Left renal cortex interstitium (tissue), 4 donors: Measurements from ENCODE around the gene MYEOV. TPM values are rescaled to one million over a fixed set of nuclear protein-coding genes. Genes with fewer than 3 reads are reported as not detected.

Experiments used
- DNase-seq, 4 donors: peaks; one replicate each; pipeline ENCODE4 v3.0.0-alpha.2; 2013; ENCODE audit warnings: low read depth in 4 of 4, low spot score in 2 of 4, missing footprints in 1 of 4
- polyA plus RNA-seq, 4 donors: library from polyadenylated mRNA; unstranded; fragments of 120-200 nt; gene quantifications; one replicate each; pipeline ENCODE4 v1.2.1, GENCODE V29; 2013; ENCODE audit not compliant: insufficient read length in 4 of 4

The MYEOV gene
- polyA plus RNA-seq, 4 donors = 3.5 to 7.0 (median 5.4) TPM

GRCh38 chr11:69335007-69335780 lies 41.2 kb downstream of the MYEOV start:
- DNase-seq = no peak

- no peak for DNase-seq
These were observed 41.9 kb downstream of the MYEOV start for GRCh38 chr11:69335781-69336405.

GRCh38 chr11:69337211-69337721 lies 43.3 kb downstream of the MYEOV start:
- no peak for DNase-seq

DNA sequence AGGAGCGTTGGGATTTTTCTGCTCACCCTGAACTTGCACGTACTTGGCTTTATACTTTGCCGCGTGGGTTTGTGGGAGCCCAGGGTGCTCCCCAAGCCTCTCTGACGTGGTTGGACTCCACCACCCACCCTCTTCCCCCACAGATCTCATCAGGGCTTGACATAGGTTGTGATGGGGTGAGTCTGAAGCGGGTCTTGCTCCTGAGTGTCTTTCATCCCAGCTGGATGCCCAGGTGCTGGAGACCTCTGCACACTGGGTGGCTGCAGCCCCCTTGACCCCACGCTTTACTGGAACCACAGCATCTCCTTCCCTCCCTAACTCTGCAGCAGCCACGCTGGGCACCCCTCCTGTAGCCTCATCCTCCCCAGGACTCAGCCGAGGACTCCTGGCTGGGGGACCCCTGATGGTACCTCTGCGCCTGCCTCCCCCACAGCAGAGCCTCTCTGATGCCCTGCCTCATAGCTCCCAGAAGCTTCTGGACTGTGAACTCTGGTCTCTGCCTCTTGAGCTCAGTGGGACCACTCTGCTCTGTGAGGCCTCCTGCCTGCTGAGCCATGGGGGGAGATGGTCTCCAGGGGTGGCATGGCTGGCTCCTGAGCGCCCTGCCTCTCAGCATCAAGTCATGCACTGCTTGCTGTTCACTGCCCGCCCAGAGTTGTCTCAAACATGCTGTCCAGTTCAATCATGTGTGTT lies 45.2 kb downstream of the MYEOV start:
- DNase-seq = no peak

- DNase-seq = no peak
These were observed 46.1 kb downstream of the MYEOV start for GRCh38 chr11:69339983-69340565.

DNA sequence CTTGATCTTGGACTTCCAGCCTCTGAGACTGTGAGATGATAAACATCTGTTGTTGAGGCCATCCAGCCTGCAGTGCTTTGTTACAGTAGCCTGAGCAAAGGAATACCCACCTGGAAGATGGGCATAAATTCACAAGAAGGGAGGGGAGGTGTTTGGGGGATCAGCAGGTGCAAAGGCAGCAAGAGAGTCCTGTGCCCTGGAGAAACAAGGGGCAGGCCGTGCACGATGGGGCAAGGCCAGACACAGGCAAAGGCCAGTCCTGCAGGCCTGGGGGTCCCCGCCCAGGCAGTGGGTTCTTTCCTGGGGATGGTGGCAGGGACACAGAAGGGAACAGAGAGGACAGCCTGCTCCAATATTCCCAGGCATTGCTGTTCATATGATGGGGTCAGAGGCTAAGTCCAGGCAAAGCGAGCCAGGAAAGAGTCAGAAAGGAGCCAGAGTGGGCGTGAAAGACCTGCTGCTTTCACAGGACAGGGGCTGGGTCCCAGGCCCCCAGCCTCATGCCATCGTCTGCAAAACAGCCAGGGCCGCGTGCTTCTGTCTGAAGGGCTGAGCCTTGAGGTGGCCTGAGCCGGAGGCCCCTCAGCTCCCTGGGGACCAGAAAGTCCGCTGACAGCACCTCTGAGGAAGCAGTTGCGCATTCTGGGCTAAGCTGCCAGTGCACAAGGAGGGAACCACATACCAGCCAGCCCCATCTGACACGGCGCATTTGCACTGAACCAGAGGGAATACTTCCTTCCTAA lies 48.8 kb downstream of the MYEOV start:
- DNase-seq = no peak

DNA sequence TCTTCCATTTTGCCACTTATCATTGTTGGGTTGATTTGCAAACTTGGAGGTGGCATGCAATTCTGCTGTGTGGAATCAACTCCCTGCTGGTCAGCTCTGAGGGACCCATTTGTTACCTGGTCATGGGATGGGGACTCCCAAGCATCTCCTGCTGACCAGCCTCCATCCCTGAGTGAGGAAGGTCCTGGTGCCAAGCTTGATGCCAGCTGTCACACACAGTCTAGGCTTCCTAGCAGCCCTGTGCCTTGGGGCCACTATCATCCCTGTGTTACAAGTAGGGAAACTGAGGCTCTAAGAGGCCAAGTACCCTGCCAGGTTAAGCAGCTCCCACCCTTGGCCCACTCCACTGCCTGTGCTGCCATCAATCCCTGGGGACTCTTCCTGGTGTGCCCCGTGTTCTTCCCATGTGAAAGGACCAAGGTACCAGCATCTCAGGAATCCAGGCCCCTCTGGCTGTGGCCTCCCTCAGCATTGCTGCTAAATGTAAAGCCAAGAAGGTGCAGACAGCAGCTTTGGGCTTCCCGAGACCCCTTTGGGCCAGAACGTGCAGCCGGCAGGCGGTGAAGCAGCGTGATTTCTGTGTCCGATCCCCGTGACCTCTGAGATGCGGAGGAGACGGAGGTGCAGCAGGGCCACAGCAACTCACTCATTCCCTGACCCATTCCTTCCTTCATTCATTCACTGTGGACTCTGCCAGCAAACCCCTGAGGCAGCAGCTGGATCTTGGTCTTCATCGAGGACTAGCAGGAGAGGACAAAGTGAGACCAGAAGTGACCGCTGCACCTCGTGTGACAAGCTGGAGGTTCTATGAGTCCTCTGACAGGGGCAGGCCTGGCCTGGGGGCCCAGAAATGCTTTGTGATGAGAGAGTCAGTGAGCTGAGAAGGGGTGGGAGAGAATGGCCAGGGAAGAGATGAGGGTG lies 49.7 kb downstream of the MYEOV start:
- no peak for DNase-seq

GRCh38 chr11:69344570-69345145 lies 50.7 kb downstream of the MYEOV start:
- DNase-seq = no peak

Other genes with a start within 250 kb of the MYEOV start
- 10 to 100 TPM; 12.9 to 20.8 (median 17.1) TPM for gene TPCN2, start 245.2 kb upstream of the MYEOV start, polyA plus RNA-seq
- 1 to 10 TPM in 1 of 4 donors, under 1 TPM in 3; 0.37 to 2.3 (median 0.50) TPM for gene SMIM38, start 138.2 kb upstream of the MYEOV start, polyA plus RNA-seq
- gene LINC01488, start 187.5 kb downstream of the MYEOV start, polyA plus RNA-seq = under 1 TPM; 0.06 to 0.09 (median 0.07) TPM